Choroid plexus epithelial cell (primary cell): ENCODE data around the gene ITGB6.

ENCODE experiments used
- DNase-seq: peaks from one replicate; pipeline ENCODE4 v3.0.0-alpha.2; 2010; ENCODE audit warnings: low read depth
- H3K4me3 ChIP-seq: 2 replicates; pipeline ENCODE4 v1.5.1; 2011; ENCODE audit warnings: low read depth, mild to moderate bottlenecking, control low read depth, low read length, moderate library complexity
- TF ChIP-seq, protein P1 (sequence below): conservative IDR thresholded peaks from 2 replicates; pipeline ENCODE4 v1.5.1; 2011; ENCODE audit warnings: low read depth, mild to moderate bottlenecking, control low read depth, inconsistent platforms, low read length, moderate library complexity

ITGB6 gene

DNA sequence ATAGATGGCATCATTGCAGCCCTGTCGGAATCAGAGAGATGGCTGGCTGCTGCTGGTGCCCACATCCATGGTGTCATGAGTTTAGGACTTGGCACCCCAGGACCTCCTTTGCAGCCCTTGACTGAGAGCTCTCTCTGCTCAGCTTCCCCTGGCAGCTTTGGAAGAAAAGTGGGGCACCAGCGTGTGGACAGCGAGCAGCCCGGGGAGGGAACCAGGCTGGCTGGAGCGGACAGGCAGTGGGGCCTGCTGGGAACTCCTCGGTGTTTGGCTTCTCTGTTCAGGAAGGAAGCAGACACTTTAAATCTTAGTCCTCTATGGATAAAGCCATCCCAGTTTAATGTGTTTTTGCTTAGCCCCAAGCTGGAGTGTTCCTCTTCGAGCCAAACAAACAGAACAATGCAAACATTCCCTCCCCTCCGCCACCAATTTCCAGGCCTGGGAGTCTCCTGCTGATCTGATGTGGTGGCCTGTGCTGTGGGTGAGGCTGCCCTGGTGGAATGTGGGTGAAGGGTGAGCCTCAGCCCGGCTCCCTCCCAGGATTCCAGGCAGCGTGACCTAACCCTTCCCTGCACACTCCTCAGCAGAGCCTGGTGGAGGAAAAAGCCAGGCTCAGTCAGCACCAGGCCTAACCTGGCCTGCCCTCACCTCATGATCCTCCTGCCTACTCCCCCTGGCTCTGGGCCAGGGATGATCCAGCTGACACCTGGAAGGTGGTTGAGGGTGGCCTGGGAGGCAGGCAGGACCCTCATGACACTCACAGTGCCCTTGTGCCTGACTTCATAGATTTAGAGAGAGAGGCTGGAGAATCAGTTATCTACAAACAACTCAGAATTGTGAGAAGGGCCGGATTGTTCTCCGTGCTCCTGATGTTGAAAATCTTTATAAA lies 21.6 kb upstream of the ITGB6 start:
- DNase-seq, result peak; percentile 62
- H3K4me3 ChIP-seq, result no peak overlapping the region
- TF ChIP-seq, protein P1, sequence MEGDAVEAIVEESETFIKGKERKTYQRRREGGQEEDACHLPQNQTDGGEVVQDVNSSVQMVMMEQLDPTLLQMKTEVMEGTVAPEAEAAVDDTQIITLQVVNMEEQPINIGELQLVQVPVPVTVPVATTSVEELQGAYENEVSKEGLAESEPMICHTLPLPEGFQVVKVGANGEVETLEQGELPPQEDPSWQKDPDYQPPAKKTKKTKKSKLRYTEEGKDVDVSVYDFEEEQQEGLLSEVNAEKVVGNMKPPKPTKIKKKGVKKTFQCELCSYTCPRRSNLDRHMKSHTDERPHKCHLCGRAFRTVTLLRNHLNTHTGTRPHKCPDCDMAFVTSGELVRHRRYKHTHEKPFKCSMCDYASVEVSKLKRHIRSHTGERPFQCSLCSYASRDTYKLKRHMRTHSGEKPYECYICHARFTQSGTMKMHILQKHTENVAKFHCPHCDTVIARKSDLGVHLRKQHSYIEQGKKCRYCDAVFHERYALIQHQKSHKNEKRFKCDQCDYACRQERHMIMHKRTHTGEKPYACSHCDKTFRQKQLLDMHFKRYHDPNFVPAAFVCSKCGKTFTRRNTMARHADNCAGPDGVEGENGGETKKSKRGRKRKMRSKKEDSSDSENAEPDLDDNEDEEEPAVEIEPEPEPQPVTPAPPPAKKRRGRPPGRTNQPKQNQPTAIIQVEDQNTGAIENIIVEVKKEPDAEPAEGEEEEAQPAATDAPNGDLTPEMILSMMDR, result no peak

DNA sequence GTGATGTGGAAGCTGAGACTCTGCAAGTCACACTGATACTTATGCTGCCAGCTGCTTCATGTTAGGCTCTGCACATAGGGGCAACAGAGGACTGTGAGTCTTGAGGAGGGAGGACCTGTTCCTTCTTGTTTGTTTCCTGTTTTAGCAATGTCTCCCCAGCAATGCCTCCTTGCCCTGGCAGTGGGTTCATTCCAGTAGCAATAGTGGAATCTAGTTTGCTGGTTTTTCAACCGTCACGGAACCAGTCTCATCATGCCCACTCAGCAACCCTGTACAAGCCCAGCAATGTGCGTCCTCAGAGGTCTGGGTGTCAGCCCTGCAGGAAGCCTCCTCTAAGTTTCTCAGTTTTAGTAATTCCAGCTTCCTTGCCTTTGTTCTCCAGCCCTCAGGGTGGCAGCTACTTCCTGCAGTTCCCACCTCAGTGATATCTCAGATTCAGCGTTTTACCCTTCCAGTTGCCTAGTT lies 20.5 kb upstream of the ITGB6 start:
- no peak overlapping the region for H3K4me3 ChIP-seq
- DNase-seq, result peak; percentile 34

DNA sequence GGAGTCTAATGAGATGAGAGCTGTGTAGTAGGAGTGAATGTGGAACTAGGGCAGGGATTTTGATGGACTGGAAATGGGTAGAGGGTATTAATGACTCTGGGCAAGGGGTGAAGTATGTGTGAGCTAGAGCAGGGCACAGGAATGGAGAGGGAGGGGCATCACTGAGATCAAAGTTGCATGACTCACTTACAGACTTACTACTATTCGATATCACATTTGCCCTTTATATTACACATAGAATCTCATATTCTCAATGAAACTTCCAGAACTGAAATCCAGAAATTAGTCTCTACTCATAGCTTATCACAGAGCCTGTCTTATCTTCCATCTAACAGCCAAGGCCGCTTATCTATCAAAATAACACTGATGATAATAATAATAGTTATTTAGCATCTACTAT lies 20.0 kb upstream of the ITGB6 start:
- no peak for DNase-seq
- TF ChIP-seq, protein P1, result no peak
- no peak overlapping the region for H3K4me3 ChIP-seq

More for the DNA sequence above, 20.5 kb upstream of the ITGB6 start:
- TF ChIP-seq, protein P1, result no peak

DNA sequence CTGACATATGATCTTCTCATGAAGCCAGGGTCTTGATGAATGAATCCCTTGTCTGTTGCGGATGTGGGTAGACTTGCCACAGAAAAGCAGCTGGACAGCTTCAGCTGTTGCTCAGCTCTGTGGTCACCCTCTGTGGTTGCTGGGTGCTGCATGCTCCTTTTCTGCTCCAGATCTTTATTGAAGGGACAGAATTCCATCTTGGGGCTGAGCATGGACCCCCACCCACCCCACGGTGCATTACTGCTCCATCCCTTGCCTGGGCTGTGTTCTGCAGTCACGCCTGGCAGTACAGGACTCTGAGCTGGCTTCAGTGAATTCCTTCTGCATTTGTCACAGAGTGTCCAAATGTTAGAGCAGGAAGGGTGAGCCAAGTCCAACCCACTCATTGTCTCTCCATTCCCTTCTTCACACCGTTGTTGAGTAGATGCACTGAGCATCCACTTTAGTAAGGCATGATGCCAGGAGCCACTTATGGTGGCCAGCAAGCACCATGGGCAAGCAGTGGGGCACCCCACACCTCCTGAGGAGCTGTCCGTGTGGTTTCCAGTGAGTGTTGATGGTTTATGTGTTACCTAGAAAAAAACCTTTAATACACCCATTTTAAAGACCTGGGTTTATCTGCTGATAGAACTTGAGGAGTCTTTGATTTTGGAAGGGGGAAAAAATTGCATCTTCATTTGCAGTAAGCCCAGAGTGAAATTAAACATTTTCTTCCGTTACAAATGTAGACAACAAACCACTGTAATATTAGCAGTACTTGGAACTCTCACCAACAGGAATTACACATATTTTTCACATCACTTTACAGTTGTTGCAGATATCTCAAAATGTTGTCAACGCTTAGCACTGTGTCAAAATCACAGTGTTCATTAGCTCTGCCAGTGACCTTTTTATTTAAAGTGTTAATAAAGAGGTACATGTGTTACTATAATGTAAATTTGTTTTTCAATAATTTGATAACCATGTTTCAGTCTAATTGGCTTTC lies 14.7 kb upstream of the ITGB6 start:
- peak; percentile 85 for DNase-seq
- H3K4me3 ChIP-seq, result no peak overlapping the region
- TF ChIP-seq, protein P1, result no peak

DNA sequence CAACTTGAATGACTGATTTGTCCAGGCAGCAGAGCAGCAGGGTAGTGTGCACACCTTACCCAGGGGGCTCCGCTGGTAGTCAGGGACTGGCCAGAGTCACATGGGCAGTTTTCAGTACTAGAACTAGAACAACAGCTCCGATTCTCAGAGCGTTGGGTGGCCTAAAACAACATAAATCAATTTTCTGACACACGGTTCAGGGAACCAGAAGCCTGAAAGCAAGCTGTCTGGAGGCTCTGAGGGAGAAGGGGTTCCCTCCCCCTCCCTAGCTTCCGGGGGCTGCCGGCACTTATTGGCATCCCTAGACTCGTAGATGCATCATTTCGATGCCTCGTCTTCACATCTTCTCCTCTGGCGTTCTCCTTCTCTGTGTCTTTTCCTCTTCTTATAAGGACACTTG lies 13.4 kb upstream of the ITGB6 start:
- TF ChIP-seq, protein P1, result no peak
- DNase-seq, result no peak
- no peak overlapping the region for H3K4me3 ChIP-seq

DNA sequence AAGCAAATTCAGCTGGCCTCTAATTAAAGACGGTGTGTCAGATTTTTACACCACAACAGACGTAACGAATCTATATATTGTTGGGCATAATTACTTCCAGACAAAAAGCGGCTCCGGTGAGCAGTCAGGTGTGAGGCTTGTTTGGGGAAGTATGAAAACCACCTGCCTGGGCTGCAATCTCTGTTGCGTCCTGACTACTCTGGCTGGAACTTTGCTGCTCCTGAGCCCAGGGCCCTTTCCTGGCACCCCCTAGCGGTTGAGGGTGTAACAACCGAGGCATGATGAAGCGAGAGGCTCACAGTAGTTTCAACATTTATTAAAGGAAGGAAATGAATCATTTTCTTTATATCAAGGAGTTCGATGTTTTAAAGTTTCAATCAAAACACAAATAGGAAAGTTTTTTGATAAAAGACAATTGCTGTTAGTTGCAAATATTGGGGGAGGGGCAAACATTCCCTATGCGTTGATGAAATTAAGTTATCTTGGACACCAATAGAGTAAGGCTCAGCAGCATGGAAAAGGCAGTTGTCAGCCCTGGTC lies 10.6 kb upstream of the ITGB6 start:
- TF ChIP-seq, protein P1, result peak; percentile 88
- DNase-seq, result peak; percentile 76
- no peak overlapping the region for H3K4me3 ChIP-seq
